Glomerular visceral epithelial cell (primary cell): ENCODE measurements around the gene CAPN11.
"Not testable (repeated sequence)": the region's sequence is repeated elsewhere in the genome, so short reads cannot be mapped to it uniquely, and the experiment has no call there.

Experiments used
- DNase-seq: peaks from one replicate; pipeline ENCODE4 v3.0.0-alpha.2; 2016; ENCODE audit errors: extremely low spot score

Gene CAPN11

GRCh38 chr6:44181784-44182183 is 23.2 kb downstream of the CAPN11 start:
- not testable (repeated sequence) for DNase-seq

GRCh38 chr6:44182911-44183390 is 24.3 kb downstream of the CAPN11 start:
- no peak for DNase-seq

- DNase-seq = no peak
These were observed 25.2 kb downstream of the CAPN11 start for GRCh38 chr6:44183783-44184182.

GRCh38 chr6:44185356-44185755 is 26.7 kb downstream of the CAPN11 start:
- DNase-seq = not testable (repeated sequence)

GRCh38 chr6:44185953-44186634 is 27.5 kb downstream of the CAPN11 start:
- no peak for DNase-seq

GRCh38 chr6:44186635-44187025 is 28.0 kb downstream of the CAPN11 start:
- DNase-seq = no peak

GRCh38 chr6:44188819-44189218 is 30.2 kb downstream of the CAPN11 start:
- DNase-seq = no peak

- DNase-seq = no peak
These were observed 30.6 kb downstream of the CAPN11 start for GRCh38 chr6:44189257-44189656.

GRCh38 chr6:44190715-44191114 is 32.1 kb downstream of the CAPN11 start:
- no peak for DNase-seq

- DNase-seq = no peak
These were observed 33.9 kb downstream of the CAPN11 start for GRCh38 chr6:44192428-44193041.

GRCh38 chr6:44193307-44193910 is 34.8 kb downstream of the CAPN11 start:
- DNase-seq = no peak

GRCh38 chr6:44194326-44194725 is 35.7 kb downstream of the CAPN11 start:
- DNase-seq = no peak

- DNase-seq = not testable (repeated sequence)
These were observed 37.7 kb downstream of the CAPN11 start for GRCh38 chr6:44196351-44196750.

GRCh38 chr6:44198684-44199083 is 40.1 kb downstream of the CAPN11 start:
- no peak for DNase-seq

GRCh38 chr6:44199883-44200282 is 41.3 kb downstream of the CAPN11 start:
- no peak for DNase-seq

GRCh38 chr6:44201200-44201599 is 42.6 kb downstream of the CAPN11 start:
- no peak for DNase-seq

GRCh38 chr6:44201638-44202303 is 43.2 kb downstream of the CAPN11 start:
- no peak for DNase-seq

- no peak for DNase-seq
These were observed 43.8 kb downstream of the CAPN11 start for GRCh38 chr6:44202332-44202971.

- DNase-seq = no peak
These were observed 44.5 kb downstream of the CAPN11 start for GRCh38 chr6:44202972-44203750.

GRCh38 chr6:44203955-44204354 is 45.3 kb downstream of the CAPN11 start:
- no peak for DNase-seq

GRCh38 chr6:44207966-44208365 is 49.3 kb downstream of the CAPN11 start:
- DNase-seq = no peak
